GM18951 (cell line): ENCODE results near the gene AEBP1.

Experiments used
- POLR2A ChIP-seq: IDR thresholded peaks from 4 replicates; pipeline ENCODE4 v1.6.1; 2011; ENCODE audit warnings: mild to moderate bottlenecking; ENCODE audit not compliant: insufficient read length, insufficient read depth; ENCODE audit errors: extremely low read depth
- in situ Hi-C: fragments of 300-500 bp; cut with MboI; formaldehyde crosslinking; loops from one replicate; pipeline ENCODE4 v1.12.0; 2022; ENCODE audit warnings: low sequenced_read_pairs, mixed read lengths, inconsistent platforms; ENCODE audit not compliant: unreplicated experiment

The AEBP1 gene

GRCh38 chr7:44103923-44104859 is at the start of gene AEBP1:
TSS of gene AEBP1 (plus strand) at chr7:44104345. CDS start at chr7:44104666, 321 bp downstream.
- TF ChIP-seq POLR2A, result no peak
- in situ Hi-C loops, result no loop called here

GRCh38 chr7:44056681-44057080 is 47.5 kb upstream of the AEBP1 start:
- in situ Hi-C loops, result no loop called here
- TF ChIP-seq POLR2A, result no peak

- in situ Hi-C loops, result no loop called here
- no peak for TF ChIP-seq POLR2A
Measured at GRCh38 chr7:44057181-44057848, 46.8 kb upstream of the AEBP1 start.

GRCh38 chr7:44057849-44058758 is 46.0 kb upstream of the AEBP1 start:
- no peak for TF ChIP-seq POLR2A
- in situ Hi-C loops, result no loop called here

- no peak for TF ChIP-seq POLR2A
- in situ Hi-C loops, result no loop called here
Measured at GRCh38 chr7:44058759-44059218, 45.4 kb upstream of the AEBP1 start.

- TF ChIP-seq POLR2A, result no peak
- in situ Hi-C loops, result no loop called here
Measured at GRCh38 chr7:44059219-44060090, 44.7 kb upstream of the AEBP1 start.

- TF ChIP-seq POLR2A, result no peak
- in situ Hi-C loops, result no loop called here
Measured at GRCh38 chr7:44060091-44060947, 43.8 kb upstream of the AEBP1 start.

- TF ChIP-seq POLR2A, result no peak
- in situ Hi-C loops, result no loop called here
Measured at GRCh38 chr7:44060948-44061644, 43.0 kb upstream of the AEBP1 start.

GRCh38 chr7:44061645-44062179 is 42.4 kb upstream of the AEBP1 start:
- TF ChIP-seq POLR2A, result no peak
- in situ Hi-C loops, result no loop called here

GRCh38 chr7:44062180-44062902 is 41.8 kb upstream of the AEBP1 start:
- in situ Hi-C loops, result no loop called here
- peak; percentile 22 for TF ChIP-seq POLR2A
